Nucleus accumbens (tissue), 56 donors: ENCODE data around the gene MED15.
"Not testable (repeated sequence)": the region's sequence is repeated elsewhere in the genome, so short reads cannot be mapped to it uniquely, and the experiment has no call there.

ENCODE experiments used
- DNase-seq, 56 donors: peaks; one replicate each; lab custom pipeline; 2025; lab: John Stamatoyannopoulos, UW

MED15 gene

DNA sequence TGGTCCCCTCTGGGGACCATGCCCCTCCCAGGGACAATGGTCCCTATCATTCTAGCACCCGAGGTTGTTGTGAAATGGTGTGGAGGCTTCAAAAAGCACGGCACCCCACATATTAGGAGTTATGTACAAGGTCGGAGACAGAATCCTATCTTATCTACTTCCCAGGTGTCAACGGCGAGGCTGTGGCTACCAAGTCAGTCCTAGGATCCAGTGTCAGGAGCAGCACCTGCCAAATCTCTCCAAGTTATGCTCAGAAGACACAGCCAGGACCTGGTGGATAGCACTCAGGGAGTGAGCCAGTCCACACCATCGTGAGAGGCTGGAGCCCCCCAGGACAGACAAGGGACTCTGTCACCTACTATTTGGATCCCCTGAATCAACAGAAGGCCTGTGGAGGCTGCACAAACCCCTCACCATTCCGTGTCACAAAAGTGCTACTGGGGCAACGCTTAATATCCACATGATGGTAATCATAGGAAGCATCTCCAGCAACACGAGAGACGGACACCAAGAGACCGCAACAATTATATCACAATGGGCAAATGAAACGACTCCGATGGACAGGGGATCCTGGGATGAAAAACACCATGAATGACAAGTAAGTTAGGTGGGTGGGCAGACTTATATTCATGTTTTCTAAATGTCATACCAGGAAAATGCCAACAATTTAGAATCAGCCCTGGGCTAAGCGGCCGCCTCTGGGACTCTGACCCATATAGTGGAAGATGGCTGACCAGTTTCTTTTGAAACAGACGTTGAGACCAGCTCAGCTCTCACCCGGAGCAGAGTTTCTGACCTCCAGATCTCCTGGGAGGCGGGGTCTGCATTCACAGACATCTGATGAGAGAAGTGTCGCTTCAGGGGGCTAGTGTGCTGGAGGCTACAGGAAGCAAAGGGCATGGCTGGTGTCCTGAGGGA lies 108.4 kb downstream of the MED15 start:
- DNase-seq: no peak

DNA sequence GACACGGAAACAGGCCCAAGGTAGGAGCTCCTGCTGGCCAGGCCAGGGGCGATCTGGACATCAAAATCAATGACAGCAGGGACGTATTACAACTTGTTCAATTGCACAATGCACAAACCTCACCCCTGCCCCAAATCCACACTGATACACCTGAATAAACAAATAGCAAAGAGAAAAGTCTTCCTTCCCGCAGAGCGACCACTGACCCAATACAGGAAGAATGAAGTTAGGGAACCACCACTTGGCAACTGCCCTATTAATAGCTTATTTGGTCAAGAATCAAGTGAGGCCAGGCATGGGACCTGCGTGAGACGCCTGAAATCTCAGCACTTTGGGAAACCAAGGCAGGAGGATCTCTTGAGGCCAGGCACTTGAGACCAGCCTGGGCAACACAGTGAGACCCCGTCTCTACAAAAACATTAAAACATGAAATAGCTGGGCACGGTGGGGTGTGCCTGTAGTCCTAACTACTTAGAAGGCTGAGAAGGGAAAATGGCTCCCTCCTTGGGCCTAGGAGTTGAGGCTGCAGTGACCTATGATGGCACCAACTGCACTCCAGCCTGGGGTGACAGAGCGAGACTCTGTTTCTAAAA lies 109.1 kb downstream of the MED15 start:
- no peak for DNase-seq

DNA sequence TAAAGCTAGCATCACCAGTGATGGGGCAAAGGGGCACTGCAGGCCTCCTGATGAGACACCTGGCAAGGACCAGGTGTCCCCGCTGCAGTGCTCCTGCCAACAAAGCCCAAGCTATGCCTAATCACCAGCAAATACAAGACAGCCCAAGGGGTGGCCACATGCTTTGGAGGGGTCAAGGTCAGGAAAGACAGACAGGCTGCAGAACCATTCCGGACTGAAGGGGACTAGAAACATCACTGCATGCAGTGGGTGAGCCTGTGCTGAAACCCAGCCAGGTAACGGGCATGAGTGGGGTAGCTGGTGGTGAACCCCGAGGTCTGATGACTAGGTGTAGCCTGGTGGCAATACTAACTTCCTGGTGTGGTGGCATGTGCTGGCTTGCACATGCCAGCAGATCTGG lies 111.1 kb downstream of the MED15 start:
- no peak for DNase-seq

DNA sequence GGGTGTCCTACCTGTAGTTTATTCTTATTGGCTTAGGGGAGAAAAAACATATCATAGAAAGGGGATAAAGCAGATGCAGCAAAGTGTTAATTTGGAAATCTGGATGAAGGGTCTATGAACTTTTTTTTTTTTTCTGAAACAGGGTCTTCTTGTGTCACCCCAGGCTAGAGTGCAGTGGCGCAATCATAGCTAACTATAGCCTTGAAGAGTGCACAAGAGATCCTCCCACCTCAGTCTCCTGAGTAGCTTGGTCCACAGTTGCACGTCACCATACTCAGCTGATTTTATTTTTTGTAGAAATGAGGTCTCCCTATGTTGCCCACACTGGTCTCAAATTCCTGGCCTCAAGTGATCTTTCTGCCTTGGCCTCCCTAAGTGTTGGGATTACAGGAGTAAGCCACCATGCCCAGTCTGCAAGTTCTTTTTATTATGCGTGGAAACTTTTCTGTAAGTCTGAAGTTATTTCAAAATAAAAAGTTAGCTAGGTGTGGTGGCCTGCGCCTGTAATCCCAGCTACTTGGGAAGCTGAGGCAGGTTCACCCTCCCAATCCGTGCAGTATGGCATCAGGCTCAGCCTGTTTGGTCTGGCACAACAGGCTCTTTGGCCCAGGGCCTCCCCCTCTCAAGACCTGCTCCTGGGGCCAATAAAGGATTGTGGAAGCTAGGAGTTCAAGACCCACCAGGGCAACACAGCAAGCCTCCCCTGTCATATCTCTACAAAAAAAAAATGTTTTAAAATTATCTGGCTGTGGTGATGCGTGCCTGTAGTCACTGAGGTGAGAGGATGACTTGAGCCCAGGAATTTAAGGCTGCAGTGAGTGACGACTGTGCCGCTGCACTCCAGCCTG lies 111.9 kb downstream of the MED15 start:
- DNase-seq: no peak

DNA sequence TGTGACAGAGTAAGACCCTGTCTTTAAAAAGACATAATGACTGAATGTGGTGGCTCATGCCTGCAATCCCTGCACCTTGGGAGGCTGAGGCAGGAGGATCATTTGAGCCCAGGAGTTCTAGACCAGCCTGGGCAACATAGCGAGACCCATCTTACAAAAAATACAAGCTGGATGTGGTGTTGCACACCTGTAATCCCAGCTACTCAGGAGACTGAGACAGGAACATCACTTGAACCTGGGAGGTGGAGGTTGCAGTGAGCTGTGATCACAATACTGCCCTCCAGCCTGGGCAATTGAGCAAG lies 112.4 kb downstream of the MED15 start:
- not testable (repeated sequence) for DNase-seq

GRCh38 chr22:20621162-20621561 lies 113.8 kb downstream of the MED15 start:
- DNase-seq: no peak

GRCh38 chr22:20622650-20623339 lies 115.4 kb downstream of the MED15 start:
- DNase-seq: no peak

DNA sequence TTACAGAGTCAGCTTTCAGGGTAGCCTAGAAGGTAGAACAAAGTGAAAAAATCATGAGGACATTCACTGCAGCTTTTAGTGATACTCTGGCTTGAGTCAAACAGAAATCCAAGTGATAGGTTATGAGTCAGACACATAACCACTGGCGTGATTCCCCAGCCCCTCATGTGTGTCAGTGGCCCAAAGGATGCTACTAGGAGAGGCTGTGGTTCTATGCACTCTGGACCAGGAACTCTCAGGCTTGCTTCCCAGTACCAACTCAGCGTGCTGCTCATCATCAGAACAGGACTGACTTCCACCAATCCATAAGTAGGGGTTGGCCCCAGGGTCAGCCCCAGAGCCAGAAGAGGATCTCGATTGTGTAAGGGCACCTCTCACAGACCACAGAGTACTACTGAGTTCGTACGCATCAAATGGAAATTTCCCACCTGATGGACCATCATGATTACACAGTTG lies 116.8 kb downstream of the MED15 start:
- DNase-seq: no peak

DNA sequence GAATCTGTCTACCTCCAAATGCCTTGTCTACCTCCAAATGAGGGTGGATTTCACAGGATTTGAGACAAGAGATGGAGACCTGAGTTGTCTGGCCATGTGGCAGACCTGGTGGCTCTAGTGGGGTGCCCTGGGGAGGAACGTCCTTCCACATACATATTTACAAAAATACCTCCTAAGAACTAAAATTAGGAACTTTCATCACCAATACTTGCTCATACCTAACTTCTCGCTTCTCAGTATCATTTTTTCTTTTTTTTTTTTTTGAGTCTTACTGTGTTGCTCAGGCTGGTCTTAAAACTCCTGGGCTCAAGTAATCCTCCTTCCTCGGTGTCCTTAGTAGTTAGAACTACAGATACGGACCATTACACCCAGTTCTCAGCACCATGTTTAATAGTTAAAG lies 117.9 kb downstream of the MED15 start:
- DNase-seq: no peak

GRCh38 chr22:20626811-20627210 lies 119.4 kb downstream of the MED15 start:
- DNase-seq: no peak

GRCh38 chr22:20627432-20627831 lies 120.0 kb downstream of the MED15 start:
- no peak for DNase-seq

DNA sequence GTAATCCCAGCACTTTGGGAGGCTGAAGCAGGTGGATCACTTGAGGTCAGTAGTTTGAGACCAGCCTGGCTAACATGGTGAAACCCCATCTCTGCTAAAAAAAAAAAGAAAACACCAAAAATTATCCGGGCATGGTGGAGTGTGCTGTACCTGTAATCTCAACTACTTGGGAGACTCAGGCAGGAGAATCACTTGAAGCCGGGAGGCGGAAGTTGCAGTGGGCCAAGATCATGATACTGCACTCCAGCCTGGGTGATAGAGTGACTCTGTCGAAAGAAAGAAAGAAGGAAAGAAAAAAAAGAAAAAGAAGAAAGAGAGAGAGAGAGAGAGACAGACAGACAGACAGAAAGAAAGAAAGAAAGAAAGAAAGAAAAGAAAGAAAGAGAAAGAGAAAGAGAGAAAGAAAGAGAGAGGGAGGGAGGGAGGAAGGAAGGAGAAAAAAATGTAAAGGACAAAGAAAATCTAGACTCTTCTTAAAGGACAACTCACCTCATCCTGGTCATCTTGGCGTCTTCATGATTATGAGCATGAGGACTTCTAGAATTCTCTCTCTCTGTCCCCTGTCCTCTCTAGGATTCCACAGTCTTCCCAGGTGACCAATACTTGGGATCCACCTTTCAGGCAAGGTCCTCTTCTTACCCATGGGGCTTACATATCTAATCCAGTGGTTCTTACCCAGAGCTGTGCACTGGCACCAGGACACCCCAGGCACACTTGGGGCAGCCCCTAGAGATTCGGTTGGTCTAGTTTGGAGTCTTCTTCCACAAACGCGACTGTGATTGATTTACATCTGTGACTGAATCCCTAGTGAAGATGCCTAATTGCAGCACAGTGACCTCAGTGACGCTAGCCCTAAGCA lies 120.9 kb downstream of the MED15 start:
- no peak for DNase-seq

DNA sequence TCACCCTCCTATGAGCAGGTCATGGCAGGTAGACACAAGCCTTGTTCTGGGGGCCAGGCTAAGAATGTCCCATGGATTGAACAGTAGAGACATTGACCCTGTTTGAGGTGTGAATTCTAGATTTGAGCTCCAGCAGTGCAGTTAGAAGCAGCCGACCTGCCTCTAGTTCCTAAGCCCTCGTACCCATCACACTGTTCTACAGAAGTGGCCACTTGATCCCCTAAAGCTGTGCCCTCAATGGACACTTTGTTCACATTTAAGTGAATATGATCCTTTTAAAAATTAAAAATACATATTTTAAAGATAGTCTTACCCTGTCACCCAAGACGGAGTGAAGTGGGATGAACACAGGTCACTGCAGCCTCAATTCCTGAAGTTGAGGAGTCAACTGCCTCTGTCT lies 122.0 kb downstream of the MED15 start:
- DNase-seq: no peak

GRCh38 chr22:20630873-20631617 lies 123.6 kb downstream of the MED15 start:
- DNase-seq: no peak

- DNase-seq: no peak
Observed at GRCh38 chr22:20632082-20632481, 124.7 kb downstream of the MED15 start.

DNA sequence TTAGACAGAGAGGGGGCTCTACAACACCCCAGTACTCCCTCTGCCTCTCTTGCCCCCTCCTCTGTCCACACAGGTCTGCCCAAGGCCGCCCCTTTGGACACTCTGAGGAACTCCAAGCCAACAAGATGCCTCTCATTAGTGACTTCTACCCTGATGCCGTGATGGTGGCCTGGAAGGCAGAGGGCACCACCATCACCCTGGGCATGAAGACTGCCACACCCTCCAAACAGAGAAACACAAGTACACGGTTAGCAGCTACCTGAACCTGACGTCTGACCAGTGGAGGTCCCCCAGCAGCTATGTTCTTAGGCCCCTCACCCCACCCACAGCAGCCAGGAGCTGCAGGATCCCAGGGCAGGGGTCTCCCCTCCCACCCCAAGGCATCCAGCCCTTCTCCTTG lies 125.1 kb downstream of the MED15 start:
- DNase-seq: no peak

DNA sequence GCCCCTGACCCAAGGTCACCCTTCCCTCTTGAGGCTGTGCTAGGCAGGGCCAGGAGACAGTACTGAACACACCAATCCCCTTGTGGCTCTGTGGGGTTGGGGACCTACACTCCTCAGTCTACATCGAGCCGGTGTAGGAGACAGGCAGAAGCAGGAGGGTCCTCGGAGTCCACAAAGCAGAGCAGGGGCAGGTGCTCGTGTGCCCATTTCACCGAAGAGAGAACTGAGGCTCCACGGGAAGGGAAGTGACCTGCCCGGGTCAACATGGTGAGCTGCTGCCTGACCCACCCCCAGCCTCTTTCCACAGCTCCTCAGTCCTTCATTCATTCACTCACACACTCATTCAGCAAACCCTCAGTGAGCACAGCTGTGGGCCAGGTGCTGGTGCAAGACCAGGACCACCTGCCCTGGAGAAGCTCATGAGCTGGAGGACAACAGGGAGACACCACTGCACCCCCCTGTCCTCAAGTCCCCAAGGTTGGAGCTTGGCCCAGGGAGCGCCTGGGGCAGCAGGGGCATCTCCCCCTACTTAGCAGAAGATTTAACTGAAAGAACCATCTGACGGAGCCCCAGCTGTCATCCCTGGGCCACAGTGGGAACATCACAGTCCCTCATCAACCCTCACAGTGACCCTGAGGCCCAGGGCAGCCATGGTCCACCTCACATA lies 127.3 kb downstream of the MED15 start:
- DNase-seq: no peak

- DNase-seq: no peak
Observed at GRCh38 chr22:20635227-20635591, 127.8 kb downstream of the MED15 start.
